HG03025 (cell line): ENCODE measurements around the gene MYO10.

ENCODE experiments used
- ATAC-seq: cut with Tn5 transposase; IDR thresholded peaks from one replicate; pipeline ENCODE4 v1.9.1; 2021; ENCODE audit warnings: mild to moderate bottlenecking, moderate library complexity; ENCODE audit not compliant: unreplicated experiment, low FRiP score

Gene MYO10

GRCh38 chr5:16918891-16919671, 17.0 kb downstream of the MYO10 start:
- ATAC-seq = no peak

- ATAC-seq = no peak
These were observed 17.9 kb downstream of the MYO10 start for GRCh38 chr5:16918156-16918555.

GRCh38 chr5:16916262-16916878, 19.7 kb downstream of the MYO10 start:
- ATAC-seq = no peak

GRCh38 chr5:16914584-16914983, 21.5 kb downstream of the MYO10 start:
- ATAC-seq = no peak

GRCh38 chr5:16914108-16914435, 22.0 kb downstream of the MYO10 start:
- ATAC-seq = no peak

- no peak for ATAC-seq
These were observed 22.6 kb downstream of the MYO10 start for GRCh38 chr5:16913187-16914107.

- no peak for ATAC-seq
These were observed 24.0 kb downstream of the MYO10 start for GRCh38 chr5:16912080-16912479.

- ATAC-seq = no peak
These were observed 26.6 kb downstream of the MYO10 start for GRCh38 chr5:16909464-16909863.

- no peak for ATAC-seq
These were observed 28.8 kb downstream of the MYO10 start for GRCh38 chr5:16907270-16907669.

- no peak for ATAC-seq
These were observed 29.8 kb downstream of the MYO10 start for GRCh38 chr5:16906255-16906654.

- no peak for ATAC-seq
These were observed 32.4 kb downstream of the MYO10 start for GRCh38 chr5:16903480-16904300.

- no peak for ATAC-seq
These were observed 33.2 kb downstream of the MYO10 start for GRCh38 chr5:16902846-16903245.

GRCh38 chr5:16901021-16901644, 35.0 kb downstream of the MYO10 start:
- no peak for ATAC-seq

- no peak for ATAC-seq
These were observed 36.9 kb downstream of the MYO10 start for GRCh38 chr5:16899171-16899570.

- ATAC-seq = no peak
These were observed 38.3 kb downstream of the MYO10 start for GRCh38 chr5:16897800-16898199.

GRCh38 chr5:16897284-16897704, 38.8 kb downstream of the MYO10 start:
- ATAC-seq = no peak

- ATAC-seq = no peak
These were observed 39.3 kb downstream of the MYO10 start for GRCh38 chr5:16896767-16897166.

GRCh38 chr5:16894236-16895057, 41.6 kb downstream of the MYO10 start:
- no peak for ATAC-seq

GRCh38 chr5:16891033-16891432, 45.1 kb downstream of the MYO10 start:
- no peak for ATAC-seq
